Keratinocyte (primary cell): ENCODE measurements around the gene MALRD1. TPM values are rescaled to one million over a fixed set of nuclear protein-coding genes. Genes with fewer than 3 reads are reported as not detected.

Experiments
- DNase-seq: peaks from one replicate; pipeline ENCODE4 v3.0.0-alpha.2; 2011; ENCODE audit warnings: low read depth, missing footprints, low spot score
- FAIRE-seq: peaks from 2 replicates; lab custom pipeline; 2011; peaks lifted over from hg19 to GRCh38; lab: Jason Lieb, UNC
- H2AFZ ChIP-seq: 2 replicates; pipeline ENCODE4 v1.6.0; 2012; ENCODE audit warnings: low read length, control low read depth, inconsistent platforms; ENCODE audit not compliant: control insufficient read depth
- H3K27ac ChIP-seq: 2 replicates; pipeline ENCODE4 v1.5.1; 2011; ENCODE audit warnings: low read length; ENCODE audit not compliant: control insufficient read depth, insufficient read depth
- H3K27me3 ChIP-seq: 3 replicates; pipeline ENCODE4 v1.6.0; 2011; ENCODE audit warnings: low read length; ENCODE audit not compliant: control insufficient read depth, insufficient read depth; ENCODE audit errors: extremely low read depth
- H3K36me3 ChIP-seq, 2 experiments: 2 replicates in 1 of 2; 3 replicates in 1 of 2; pipeline ENCODE4 v1.5.1; 2011; ENCODE audit warnings: low read length in 2 of 2, mild to moderate bottlenecking in 1 of 2; ENCODE audit not compliant: control insufficient read depth in 2 of 2, insufficient read depth in 2 of 2; ENCODE audit errors: extremely low read depth in 1 of 2
- H3K4me1 ChIP-seq: 3 replicates; pipeline ENCODE4 v1.5.1; 2011; ENCODE audit warnings: low read length; ENCODE audit not compliant: control insufficient read depth, insufficient read depth; ENCODE audit errors: extremely low read depth
- H3K4me2 ChIP-seq: 3 replicates; pipeline ENCODE4 v1.6.0; 2011; ENCODE audit warnings: low read depth, low read length; ENCODE audit not compliant: control insufficient read depth, insufficient read depth; ENCODE audit errors: extremely low read depth
- H3K4me3 ChIP-seq, 3 experiments: fragments of 200-600 bp in 1 of 3; sonication (generic) in 1 of 3; 2 replicates in 2 of 3; 3 replicates in 1 of 3; pipeline ENCODE4 v1.5.1; 2011 to 2016; ENCODE audit warnings: low read length in 3 of 3, mild to moderate bottlenecking in 3 of 3, control low read depth in 2 of 3, inconsistent platforms in 1 of 3, low read depth in 1 of 3, mixed read lengths in 1 of 3, mixed run types in 1 of 3, moderate library complexity in 1 of 3; ENCODE audit not compliant: control insufficient read depth in 2 of 3, insufficient read depth in 2 of 3; ENCODE audit errors: extremely low read depth in 1 of 3
- H3K79me2 ChIP-seq: 2 replicates; pipeline ENCODE4 v1.6.0; 2012; ENCODE audit warnings: low read length; ENCODE audit not compliant: control insufficient read depth, insufficient read depth
- H3K9ac ChIP-seq: 3 replicates; pipeline ENCODE4 v1.6.0; 2011; ENCODE audit warnings: low read length; ENCODE audit not compliant: control insufficient read depth, insufficient read depth; ENCODE audit errors: extremely low read depth
- H3K9me1 ChIP-seq: 3 replicates; pipeline ENCODE4 v1.6.0; 2011; ENCODE audit warnings: low read length; ENCODE audit not compliant: control insufficient read depth, insufficient read depth; ENCODE audit errors: extremely low read depth
- H3K9me3 ChIP-seq: 2 replicates; pipeline ENCODE4 v1.5.1; 2012; ENCODE audit warnings: low read depth, low read length; ENCODE audit not compliant: control insufficient read depth
- H4K20me1 ChIP-seq: 3 replicates; pipeline ENCODE4 v1.6.0; 2011; ENCODE audit warnings: low read length; ENCODE audit not compliant: control insufficient read depth, insufficient read depth; ENCODE audit errors: extremely low read depth
- CTCF ChIP-seq, 3 experiments: IDR thresholded peaks in 1 of 3; conservative IDR thresholded peaks in 1 of 3; optimal IDR thresholded peaks in 1 of 3; 2 replicates in 2 of 3; 3 replicates in 1 of 3; pipeline versions ENCODE3 to v1.5.1; 2011; ENCODE audit warnings: low read length in 3 of 3, mild to moderate bottlenecking in 3 of 3, moderate library complexity in 2 of 3, control low read depth in 1 of 3, inconsistent platforms in 1 of 3; ENCODE audit not compliant: insufficient read depth in 2 of 3; ENCODE audit errors: extremely low read depth in 1 of 3
- EZH2 ChIP-seq: IDR thresholded peaks from one replicate; pipeline ENCODE4 v1.6.1; 2012; ENCODE audit warnings: inconsistent platforms, mild to moderate bottlenecking, low read length, moderate library complexity
- dilution Hi-C: fragments of 300-500 bp; cut with MboI; formaldehyde crosslinking; loops from one replicate; pipeline ENCODE4 v1.7.0; 2020; ENCODE audit warnings: low sequenced_read_pairs; ENCODE audit not compliant: extremely low pct_ligation_motif_present
- polyA plus RNA-seq, 5 experiments: library from polyadenylated mRNA; depleted of rRNA in 3 of 5; stranded (reverse) in 3 of 5; stranded (forward) in 1 of 5; unstranded in 1 of 5; fragments of >200 nt; gene quantifications; 1 replicate in 1 of 5; 2 replicates in 3 of 5; 3 replicates in 1 of 5; pipeline versions ENCODE4 v1.2.1 to v1.2.3, GENCODE V29; 2011 to 2012; ENCODE audit warnings: missing spikeins in 2 of 5, low read depth in 1 of 5, low replicate concordance in 1 of 5

Gene MALRD1
- polyA plus RNA-seq, 1 donor (not counting 4 experiments of a cell fraction or from before 2014, with no cell fraction given): not detected

GRCh38 chr10:19659920-19660655 lies 611.5 kb downstream of the MALRD1 start:
- no peak overlapping the region for H2AFZ ChIP-seq
- H3K9ac ChIP-seq: no peak overlapping the region
- DNase-seq: peak; percentile 2
- no peak overlapping the region for H3K27ac ChIP-seq
- no peaks in the 10 kb centered on the region for H3K9me3 ChIP-seq
- no peak overlapping the region for H3K4me2 ChIP-seq
- dilution Hi-C loops: no loop called here
- FAIRE-seq: peak; percentile 64
- TF ChIP-seq EZH2: no peak
- TF ChIP-seq CTCF (optimal IDR thresholded peaks at IDR 0.05 in 1 of 3, IDR thresholded peaks at IDR 0.05 in 1 of 3, conservative IDR thresholded peaks at IDR 0.05 in 1 of 3; ENCODE audit: extremely low read depth in 1 of 3, insufficient read depth in 2 of 3, low read length in 3 of 3): no peak
- H3K4me1 ChIP-seq: peaks cover 5% of the 10 kb centered on the region
- H3K27me3 ChIP-seq: no peaks in the 10 kb centered on the region
- no peaks in the 10 kb centered on the region for H4K20me1 ChIP-seq
- H3K4me3 ChIP-seq: no peak overlapping the region
- no peaks in the 10 kb centered on the region for H3K36me3 ChIP-seq
- H3K9me1 ChIP-seq: no peaks in the 10 kb centered on the region
- H3K79me2 ChIP-seq: no peaks in the 10 kb centered on the region

- Histone ChIP-seq H3K9me1 (no peaks in the 10 kb centered on the region), H3K4me1 (peaks cover 5% of the 10 kb centered on the region), H3K4me2 (no peak overlapping the region), H3K4me3 (no peak overlapping the region), H3K27ac (no peak overlapping the region), H3K9me3 (no peaks in the 10 kb centered on the region), H3K36me3 (no peaks in the 10 kb centered on the region), H4K20me1 (no peaks in the 10 kb centered on the region), H3K9ac (no peak overlapping the region), H2AFZ (no peak overlapping the region), H3K27me3 (no peaks in the 10 kb centered on the region), H3K79me2 (no peaks in the 10 kb centered on the region)
- dilution Hi-C loops: no loop called here
- FAIRE-seq (no peak), DNase-seq (no peak)
- TF ChIP-seq CTCF (optimal IDR thresholded peaks at IDR 0.05 in 1 of 3, IDR thresholded peaks at IDR 0.05 in 1 of 3, conservative IDR thresholded peaks at IDR 0.05 in 1 of 3; ENCODE audit: extremely low read depth in 1 of 3, insufficient read depth in 2 of 3, low read length in 3 of 3) (peak in 1 of 3 experiments; percentile 28), EZH2 (no peak)
These were observed 614.7 kb downstream of the MALRD1 start for GRCh38 chr10:19663344-19663743.
